ENCODE data around the gene TPM1. TPM values are rescaled to one million over a fixed set of nuclear protein-coding genes. Genes with fewer than 3 reads are reported as not detected.

Gene TPM1
- total and polyA plus RNA-seq, 2 experiments from 2014 or later = 2,012 to 3,072 TPM

DNA sequence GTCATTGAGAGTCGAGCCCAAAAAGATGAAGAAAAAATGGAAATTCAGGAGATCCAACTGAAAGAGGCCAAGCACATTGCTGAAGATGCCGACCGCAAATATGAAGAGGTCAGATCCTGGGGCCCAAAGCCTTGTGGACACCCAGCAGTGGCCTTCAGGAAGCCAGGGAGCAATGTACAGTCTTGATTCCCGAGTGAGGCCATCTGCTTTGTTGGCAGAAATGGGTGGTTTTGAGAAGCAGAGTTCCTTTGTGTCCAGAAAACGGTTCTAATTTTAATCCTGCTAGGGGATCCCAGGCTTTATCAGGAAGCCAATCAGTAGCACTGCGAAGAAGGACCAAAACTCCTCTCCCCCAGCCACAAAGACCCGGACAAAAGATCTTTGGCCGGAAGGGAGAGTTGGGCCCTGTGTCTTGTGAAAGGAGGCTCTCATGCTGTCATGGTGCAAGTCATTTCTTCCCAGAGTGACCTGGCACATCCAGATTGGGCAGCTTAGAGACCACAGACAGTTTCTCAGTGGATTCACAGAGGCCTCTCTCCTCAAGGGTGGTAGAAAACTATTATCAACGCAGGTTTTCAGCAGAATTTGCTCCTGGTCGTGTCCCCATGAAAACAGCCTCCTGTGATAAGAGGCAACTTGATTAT, 17.1 kb downstream of the TPM1 start:
- peak; percentile 39 for DNase-seq
- Histone ChIP-seq H3K4me2 (ENCODE audit: unreplicated experiment) (no peak overlapping the region), H2AFZ (no peak overlapping the region), H3K4me3 (no peak overlapping the region), H3K4me1 (ENCODE audit: insufficient read depth) (peaks cover 38% of the 10 kb centered on the region), H3K79me2 (ENCODE audit: insufficient read depth) (peaks cover 91% of the 10 kb centered on the region), H3K9me3 (ENCODE audit: low read depth) (no peaks in the 10 kb centered on the region), H3K27me3 (replicated peaks; ENCODE audit: insufficient read depth) (no peaks in the 10 kb centered on the region), H3K27ac (peak overlapping the region; percentile 71), H3K9me2 (ENCODE audit: insufficient read depth) (no peaks in the 10 kb centered on the region), H4K20me1 (ENCODE audit: insufficient read depth) (0 out of 2 replicates have a peak, but pooled peaks cover 9% of the 10 kb centered on the region), H3K36me3 (ENCODE audit: low read depth) (peaks cover 94% of the 10 kb centered on the region), H3F3A (ENCODE audit: insufficient read depth) (peaks cover 100% of the 10 kb centered on the region), H3K9ac (peak overlapping the region; percentile 22; the same call in 1 of the 2 replicates)
- TF ChIP-seq EZH2 (IDR thresholded peaks at IDR 0.05; ENCODE audit: insufficient read depth, poor library complexity, severe bottlenecking) (no peak), EZH2phosphoT487 (IDR thresholded peaks at IDR 0.05; ENCODE audit: insufficient read depth, low read depth) (no peak)
- 93 to 94% methylated on average over 10 of the region's 10 CpGs for WGBS, 2 experiments (ENCODE audit: low coverage in 1 of 2, low lambda C conversion rate in 2 of 2, missing lambda C conversion rate in 2 of 2)
- in situ Hi-C loops (cut with MboI) = no loop called here

DNA sequence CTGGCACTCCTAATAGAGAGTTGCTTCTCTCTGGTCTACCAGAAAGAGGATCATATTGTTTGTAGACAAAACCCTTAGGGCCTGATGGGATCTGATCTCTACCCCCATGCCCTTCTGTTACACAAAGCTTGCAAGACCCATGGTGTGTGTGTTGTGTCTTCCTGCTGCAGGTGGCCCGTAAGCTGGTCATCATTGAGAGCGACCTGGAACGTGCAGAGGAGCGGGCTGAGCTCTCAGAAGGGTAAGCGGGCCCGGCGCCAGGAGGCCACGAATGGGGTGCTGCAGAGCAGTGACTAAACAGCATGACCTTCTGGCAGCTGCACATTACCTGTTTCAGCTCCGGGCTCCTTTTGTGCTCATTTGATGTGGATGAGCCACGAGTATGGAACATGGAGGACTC, 18.2 kb downstream of the TPM1 start:
- Histone ChIP-seq H3K9me2 (ENCODE audit: insufficient read depth) (no peaks in the 10 kb centered on the region), H3K27me3 (replicated peaks; ENCODE audit: insufficient read depth) (no peaks in the 10 kb centered on the region), H3K4me3 (no peak overlapping the region), H2AFZ (no peak overlapping the region), H3K79me2 (ENCODE audit: insufficient read depth) (peaks cover 86% of the 10 kb centered on the region), H3K4me2 (ENCODE audit: unreplicated experiment) (no peak overlapping the region), H3K9me3 (ENCODE audit: low read depth) (no peaks in the 10 kb centered on the region), H3K9ac (0 out of 2 replicates have a peak overlapping the region, but pooled peaks have one; percentile 22), H4K20me1 (ENCODE audit: insufficient read depth) (0 out of 2 replicates have a peak, but pooled peaks cover 4% of the 10 kb centered on the region), H3K36me3 (ENCODE audit: low read depth) (peaks cover 97% of the 10 kb centered on the region), H3F3A (ENCODE audit: insufficient read depth) (peaks cover 100% of the 10 kb centered on the region), H3K27ac (peak overlapping the region; percentile 71), H3K4me1 (ENCODE audit: insufficient read depth) (peaks cover 30% of the 10 kb centered on the region)
- TF ChIP-seq EZH2phosphoT487 (IDR thresholded peaks at IDR 0.05; ENCODE audit: insufficient read depth, low read depth) = no peak
- TF ChIP-seq EZH2 (IDR thresholded peaks at IDR 0.05; ENCODE audit: insufficient read depth, poor library complexity, severe bottlenecking) = no peak
- 96 to 97% methylated on average over 10 of the region's 10 CpGs for WGBS, 2 experiments (ENCODE audit: low coverage in 1 of 2, low lambda C conversion rate in 2 of 2, missing lambda C conversion rate in 2 of 2)
- DNase-seq = no peak
- in situ Hi-C loops (cut with MboI) = no loop called here

DNA sequence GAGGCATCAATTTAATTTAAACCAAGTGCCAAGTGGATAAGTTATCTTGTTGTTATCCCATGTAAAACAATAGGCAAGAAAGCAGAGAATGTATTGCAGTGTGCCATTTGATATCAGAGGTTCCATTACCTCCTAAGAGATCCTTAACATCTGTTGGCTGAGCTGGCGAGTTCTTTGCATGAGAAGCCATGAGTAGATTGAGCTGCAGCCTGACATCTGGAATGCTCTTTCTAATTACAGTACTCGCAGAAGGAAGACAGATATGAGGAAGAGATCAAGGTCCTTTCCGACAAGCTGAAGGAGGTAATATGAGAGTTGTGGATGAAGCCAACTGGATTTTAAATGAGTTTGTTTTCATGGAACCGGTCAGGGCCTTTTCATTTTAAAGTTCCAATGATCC, 19.4 kb downstream of the TPM1 start:
- Histone ChIP-seq H3K4me3 (no peak overlapping the region), H3K4me1 (ENCODE audit: insufficient read depth) (peaks cover 40% of the 10 kb centered on the region), H4K20me1 (ENCODE audit: insufficient read depth) (0 out of 2 replicates have a peak, but pooled peaks cover 2% of the 10 kb centered on the region), H3K27me3 (replicated peaks; ENCODE audit: insufficient read depth) (no peaks in the 10 kb centered on the region), H2AFZ (no peak overlapping the region), H3K9me2 (ENCODE audit: insufficient read depth) (no peaks in the 10 kb centered on the region), H3K79me2 (ENCODE audit: insufficient read depth) (peaks cover 85% of the 10 kb centered on the region), H3F3A (ENCODE audit: insufficient read depth) (peaks cover 100% of the 10 kb centered on the region), H3K27ac (peak overlapping the region; percentile 71), H3K36me3 (ENCODE audit: low read depth) (peaks cover 99% of the 10 kb centered on the region), H3K9ac (0 out of 2 replicates have a peak overlapping the region, but pooled peaks have one; percentile 2), H3K4me2 (ENCODE audit: unreplicated experiment) (no peak overlapping the region), H3K9me3 (ENCODE audit: low read depth) (no peaks in the 10 kb centered on the region)
- TF ChIP-seq EZH2phosphoT487 (IDR thresholded peaks at IDR 0.05; ENCODE audit: insufficient read depth, low read depth) (no peak), EZH2 (IDR thresholded peaks at IDR 0.05; ENCODE audit: insufficient read depth, poor library complexity, severe bottlenecking) (no peak)
- in situ Hi-C loops (cut with MboI) = no loop called here
- DNase-seq = peak; percentile 36
- 68 to 73% methylated on average over 4 of the region's 4 CpGs for WGBS, 2 experiments (ENCODE audit: low coverage in 1 of 2, low lambda C conversion rate in 2 of 2, missing lambda C conversion rate in 2 of 2)

DNA sequence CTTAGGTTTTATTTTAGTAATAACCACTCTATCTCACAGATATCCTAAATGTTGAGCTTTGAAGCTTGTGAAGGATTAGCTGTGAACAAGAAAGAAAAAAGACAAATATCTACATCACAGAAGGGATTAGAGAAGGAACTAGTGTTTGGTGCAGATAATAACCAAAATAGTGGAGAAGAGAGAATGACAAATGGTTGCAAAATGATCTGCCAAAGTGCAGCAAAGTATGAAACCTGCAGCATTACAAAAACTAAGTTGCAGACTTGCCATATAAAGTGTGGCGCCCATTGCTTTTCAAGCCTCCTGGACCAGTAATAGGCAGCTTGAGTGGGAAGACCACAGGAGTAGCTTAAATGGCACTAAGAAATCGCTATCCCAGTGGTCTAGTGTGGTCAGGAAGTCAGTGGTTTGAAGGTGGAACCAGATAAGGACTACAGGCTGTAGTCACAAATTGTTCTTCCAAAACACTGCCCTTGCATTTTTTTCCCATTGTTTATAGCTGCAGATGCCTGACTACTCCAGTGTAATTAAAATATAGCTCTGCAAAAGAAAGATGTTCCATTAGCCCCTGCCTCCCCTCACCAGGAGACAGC, 20.7 kb downstream of the TPM1 start:
- peaks cover 99% of the 10 kb centered on the region for H3K36me3 ChIP-seq (ENCODE audit: low read depth)
- H3F3A ChIP-seq (ENCODE audit: insufficient read depth) = peaks cover 100% of the 10 kb centered on the region
- H3K27me3 ChIP-seq (replicated peaks; ENCODE audit: insufficient read depth) = no peaks in the 10 kb centered on the region
- H3K79me2 ChIP-seq (ENCODE audit: insufficient read depth) = peaks cover 80% of the 10 kb centered on the region
- no peaks in the 10 kb centered on the region for H3K9me3 ChIP-seq (ENCODE audit: low read depth)
- 100% methylated on average over 2 of the region's 2 CpGs for WGBS, 2 experiments (ENCODE audit: low coverage in 1 of 2, low lambda C conversion rate in 2 of 2, missing lambda C conversion rate in 2 of 2)
- TF ChIP-seq EZH2phosphoT487 (IDR thresholded peaks at IDR 0.05; ENCODE audit: insufficient read depth, low read depth) (no peak), EZH2 (IDR thresholded peaks at IDR 0.05; ENCODE audit: insufficient read depth, poor library complexity, severe bottlenecking) (no peak)
- H3K27ac ChIP-seq = peak overlapping the region; percentile 71
- H3K9me2 ChIP-seq (ENCODE audit: insufficient read depth) = no peaks in the 10 kb centered on the region
- H3K9ac ChIP-seq = no peak overlapping the region
- no peak overlapping the region for H3K4me3 ChIP-seq
- no peak overlapping the region for H2AFZ ChIP-seq
- in situ Hi-C loops (cut with MboI) = no loop called here
- peaks cover 42% of the 10 kb centered on the region for H3K4me1 ChIP-seq (ENCODE audit: insufficient read depth)
- H4K20me1 ChIP-seq (ENCODE audit: insufficient read depth) = no peaks in the 10 kb centered on the region
- DNase-seq = no peak
- no peak overlapping the region for H3K4me2 ChIP-seq (ENCODE audit: unreplicated experiment)

Measured in GM23248 (cell line).